SU-DHL-6 (cell line): ENCODE results near the gene PCDHGA7.
"Not testable (repeated sequence)": the region's sequence is repeated elsewhere in the genome, so short reads cannot be mapped to it uniquely, and the experiment has no call there.

Experiments used
- H2AFZ ChIP-seq: fragments of 200-600 bp; sonication (generic); 2 replicates; pipeline ENCODE4 v1.6.1; 2014; ENCODE audit warnings: low read depth, mild to moderate bottlenecking, moderate library complexity, mixed read lengths, antibody characterized with exemption, low read length; ENCODE audit not compliant: severe bottlenecking
- H3F3A ChIP-seq: fragments of 200-600 bp; shearing (Covaris generic); 2 replicates; pipeline ENCODE4 v1.6.0; 2016; ENCODE audit warnings: antibody characterized with exemption, mild to moderate bottlenecking; ENCODE audit not compliant: insufficient read depth
- H3K27ac ChIP-seq: fragments of 200-600 bp; sonication (generic); 2 replicates; pipeline ENCODE4 v1.5.1; 2016; ENCODE audit warnings: low read depth, mild to moderate bottlenecking, low read length, moderate library complexity, mixed read lengths
- H3K27me3 ChIP-seq: fragments of 200-600 bp; sonication (generic), shearing (Covaris generic); 2 replicates; pipeline ENCODE4 v1.6.0; 2014; ENCODE audit warnings: mild to moderate bottlenecking, low read length
- H3K36me3 ChIP-seq: fragments of 200-600 bp; sonication (generic); 2 replicates; pipeline ENCODE4 v1.6.1; 2014; ENCODE audit warnings: mild to moderate bottlenecking, low read length, mixed read lengths
- H3K4me2 ChIP-seq: fragments of 300-600, 200-600 bp; shearing (Covaris generic), sonication (generic); 2 replicates; pipeline ENCODE4 v1.6.0; 2014; ENCODE audit warnings: low read length, low read depth, mild to moderate bottlenecking; ENCODE audit not compliant: poor library complexity, severe bottlenecking
- H3K4me3 ChIP-seq: fragments of 200-600 bp; sonication (generic); 2 replicates; pipeline ENCODE4 v1.5.1; 2014; ENCODE audit warnings: antibody characterized with exemption, low read length, mild to moderate bottlenecking, mixed read lengths; ENCODE audit not compliant: insufficient read depth, poor library complexity, severe bottlenecking
- H3K79me2 ChIP-seq: fragments of 200-600 bp; sonication (generic); 2 replicates; pipeline ENCODE4 v1.6.1; 2014; ENCODE audit warnings: mild to moderate bottlenecking, low read length, moderate library complexity; ENCODE audit not compliant: insufficient read depth
- H3K9ac ChIP-seq: fragments of 200-600 bp; sonication (generic); 2 replicates; pipeline ENCODE4 v1.7.0; 2014; ENCODE audit warnings: mild to moderate bottlenecking, low read length
- H3K9me2 ChIP-seq: fragments of 200-600 bp; sonication (generic); replicated peaks from 2 replicates; pipeline ENCODE4 v1.6.1; 2014; ENCODE audit warnings: low read length; ENCODE audit not compliant: insufficient read depth
- H3K9me3 ChIP-seq: fragments of 200-600 bp; sonication (generic); 2 replicates; pipeline ENCODE4 v1.6.1; 2014; ENCODE audit warnings: low read length, mixed read lengths; ENCODE audit not compliant: insufficient read depth
- H4K20me1 ChIP-seq: fragments of 200-600 bp; sonication (generic); 2 replicates; pipeline ENCODE4 v1.6.1; 2014; ENCODE audit warnings: low read depth, mild to moderate bottlenecking, antibody characterized with exemption, low read length, moderate library complexity, mixed read lengths
- CTCF ChIP-seq: fragments of 200-600 bp; sonication (generic); IDR thresholded peaks from one replicate; pipeline ENCODE4 v1.5.1; 2017; ENCODE audit warnings: antibody characterized with exemption, mild to moderate bottlenecking, low read length, moderate library complexity; ENCODE audit not compliant: insufficient read depth, poor library complexity, severe bottlenecking
- EZH2phosphoT487 ChIP-seq: fragments of 200-600 bp; sonication (generic), shearing (Covaris generic); conservative IDR thresholded peaks from 2 replicates; pipeline ENCODE4 v1.6.1; 2018; ENCODE audit warnings: mild to moderate bottlenecking, antibody characterized with exemption, low read length, moderate library complexity, mixed read lengths

Gene PCDHGA7

GRCh38 chr5:141413540-141414069 is 31.1 kb downstream of the PCDHGA7 start:
- Histone ChIP-seq H3K9me3 (peaks cover 12% of the 10 kb centered on the region; the same call in 1 of the 2 replicates), H3K79me2 (0 out of 2 replicates have a peak, but pooled peaks cover 3% of the 10 kb centered on the region), H3K27ac (no peak overlapping the region), H3K27me3 (no peaks in the 10 kb centered on the region), H3K9me2 (no peaks in the 10 kb centered on the region), H3K4me2 (no peak overlapping the region), H4K20me1 (no peaks in the 10 kb centered on the region), H2AFZ (no peak overlapping the region), H3K36me3 (no peaks in the 10 kb centered on the region), H3F3A (0 out of 2 replicates have a peak, but pooled peaks cover 5% of the 10 kb centered on the region), H3K9ac (no peak overlapping the region), H3K4me3 (no peak overlapping the region)
- no peak for TF ChIP-seq CTCF
- TF ChIP-seq EZH2phosphoT487, result no peak

GRCh38 chr5:141414548-141415274 is 32.2 kb downstream of the PCDHGA7 start:
- not testable (repeated sequence) for H3K9ac ChIP-seq, H2AFZ ChIP-seq, H3K27me3 ChIP-seq, H3K79me2 ChIP-seq, H4K20me1 ChIP-seq, H3K9me3 ChIP-seq, H3K4me3 ChIP-seq, H3F3A ChIP-seq, H3K36me3 ChIP-seq, H3K9me2 ChIP-seq, H3K27ac ChIP-seq, H3K4me2 ChIP-seq

GRCh38 chr5:141415275-141415618 is 32.7 kb downstream of the PCDHGA7 start:
- H3K36me3 ChIP-seq, H3K9me2 ChIP-seq, H3K27ac ChIP-seq, H3F3A ChIP-seq, H3K9ac ChIP-seq, H4K20me1 ChIP-seq, H3K79me2 ChIP-seq, H3K4me2 ChIP-seq, H3K27me3 ChIP-seq, H3K4me3 ChIP-seq, H2AFZ ChIP-seq: not testable (repeated sequence)
- peaks cover 10% of the 10 kb centered on the region; the same call in 1 of the 2 replicates for H3K9me3 ChIP-seq

GRCh38 chr5:141417494-141418172 is 35.1 kb downstream of the PCDHGA7 start, which contains the start of gene PCDHGB7:
Gene PCDHGB7 (plus strand): TSS chr5:141417677. CDS start chr5:141417860, 183 bp downstream.
- not testable (repeated sequence) for H3K4me2 ChIP-seq, H3K9me2 ChIP-seq, H3K9ac ChIP-seq, H3K4me3 ChIP-seq, H3K27ac ChIP-seq, H4K20me1 ChIP-seq, H3F3A ChIP-seq, H2AFZ ChIP-seq, H3K79me2 ChIP-seq, H3K36me3 ChIP-seq, H3K27me3 ChIP-seq
- peak; percentile 21 for TF ChIP-seq CTCF
- peaks cover 13% of the 10 kb centered on the region; the same call in 1 of the 2 replicates for H3K9me3 ChIP-seq
